IMR-90 (cell line): Measurements from ENCODE around the gene KCNQ1. TPM values are rescaled to one million over a fixed set of nuclear protein-coding genes. Genes with fewer than 3 reads are reported as not detected.

Experiments
- ATAC-seq: fragments of 200-7000 bp; cut with Tn5 transposase; 2 replicates; pipeline ENCODE4 v1.9.1; 2020; ENCODE audit warnings: low read depth, mild to moderate bottlenecking, moderate library complexity
- BruUV-seq: library from RNA; stranded (reverse); fragments of 400-500 nt; replicated peaks from 2 replicates; lab custom pipeline; 2021; lab: Mats Ljungman, UMichigan
- CTCF ChIA-PET: fragments of 300-600 bp; formaldehyde crosslinking; extraction: SDS; loops from one replicate; lab custom pipeline; 2021; ENCODE audit warnings: antibody characterized with exemption; lab: Yijun Ruan, JAX
- POLR2A ChIA-PET: fragments of 300-600 bp; sonication (Branson Sonifier 250); formaldehyde crosslinking; loops from one replicate; lab custom pipeline; 2022; ENCODE audit warnings: antibody characterized with exemption; ENCODE audit not compliant: unreplicated experiment; lab: Charles Lee
- DNase-seq: peaks from one replicate; pipeline ENCODE4 v3.0.0; 2013
- H2AFZ ChIP-seq: replicated peaks from 2 replicates; pipeline ENCODE3; 2013; ENCODE audit warnings: low read length, mild to moderate bottlenecking; ENCODE audit not compliant: poor library complexity
- H2AK5ac ChIP-seq: 2 replicates; pipeline ENCODE4 v1.6.1; 2013; ENCODE audit warnings: low read depth, low read length, inconsistent platforms
- H2AK9ac ChIP-seq: replicated peaks from 2 replicates; pipeline ENCODE3; 2013; ENCODE audit warnings: mild to moderate bottlenecking, low read depth, low read length, moderate library complexity; ENCODE audit not compliant: poor library complexity
- H2BK120ac ChIP-seq: 2 replicates; pipeline ENCODE4 v1.6.1; 2013; ENCODE audit warnings: low read depth, low read length, inconsistent platforms
- H2BK15ac ChIP-seq: 3 replicates; pipeline ENCODE4 v1.6.1; 2013; ENCODE audit warnings: low read depth, low read length, inconsistent platforms
- H2BK20ac ChIP-seq: 2 replicates; pipeline ENCODE4 v1.6.1; 2013; ENCODE audit warnings: low read depth, mild to moderate bottlenecking, inconsistent platforms, low read length, moderate library complexity
- H2BK5ac ChIP-seq: 2 replicates; pipeline ENCODE4 v1.6.1; 2013; ENCODE audit warnings: mild to moderate bottlenecking, low read depth, low read length, inconsistent platforms; ENCODE audit not compliant: poor library complexity, severe bottlenecking
- H3K14ac ChIP-seq: replicated peaks from 2 replicates; pipeline ENCODE4 v1.6.1; 2013; ENCODE audit warnings: low read depth, low read length, inconsistent platforms
- H3K18ac ChIP-seq: 2 replicates; pipeline ENCODE4 v1.6.1; 2013; ENCODE audit warnings: low read depth, low read length, control low read depth
- H3K23ac ChIP-seq: 2 replicates; pipeline ENCODE4 v1.6.1; 2013; ENCODE audit warnings: low read depth, low read length, inconsistent platforms
- H3K27ac ChIP-seq: 2 replicates; pipeline ENCODE4 v1.5.1; 2013; ENCODE audit warnings: mild to moderate bottlenecking, control low read depth, low read length; ENCODE audit not compliant: insufficient read depth
- H3K27me3 ChIP-seq: 2 replicates; pipeline ENCODE4 v1.6.1; 2013; ENCODE audit warnings: low read length; ENCODE audit not compliant: control insufficient read depth, insufficient read depth
- H3K36me3 ChIP-seq: 2 replicates; pipeline ENCODE4 v1.6.1; 2013; ENCODE audit warnings: low read length, mixed read lengths; ENCODE audit not compliant: control insufficient read depth, insufficient read depth
- H3K4ac ChIP-seq: 2 replicates; pipeline ENCODE4 v1.6.1; 2013; ENCODE audit warnings: low read depth, low read length, inconsistent platforms
- H3K4me1 ChIP-seq: 2 replicates; pipeline ENCODE4 v1.6.1; 2013; ENCODE audit warnings: low read length, mixed read lengths; ENCODE audit not compliant: control insufficient read depth, insufficient read depth
- H3K4me2 ChIP-seq: 2 replicates; pipeline ENCODE4 v1.6.1; 2013; ENCODE audit warnings: low read depth, mild to moderate bottlenecking, control low read depth, low read length, moderate library complexity
- H3K4me3 ChIP-seq: 2 replicates; pipeline ENCODE4 v1.5.1; 2013; ENCODE audit warnings: low read depth, mild to moderate bottlenecking, control low read depth, low read length, moderate library complexity; ENCODE audit not compliant: insufficient read depth
- H3K56ac ChIP-seq: 2 replicates; pipeline ENCODE4 v1.6.1; 2013; ENCODE audit warnings: low read length, inconsistent platforms; ENCODE audit not compliant: insufficient read depth; ENCODE audit errors: extremely low read depth
- H3K79me1 ChIP-seq, 2 experiments: 2 replicates each; pipeline ENCODE4 v1.6.1; 2013; ENCODE audit warnings: low read length in 2 of 2, inconsistent platforms in 1 of 2, low read depth in 1 of 2
- H3K9ac ChIP-seq: 2 replicates; pipeline ENCODE4 v1.6.1; 2013; ENCODE audit warnings: low read depth, low read length, control low read depth
- H3K9me1 ChIP-seq: 2 replicates; pipeline ENCODE4 v1.6.1; 2013; ENCODE audit warnings: low read length, inconsistent platforms; ENCODE audit not compliant: insufficient read depth
- H3K9me3 ChIP-seq: 2 replicates; pipeline ENCODE4 v1.6.1; 2013; ENCODE audit warnings: low read length; ENCODE audit not compliant: control insufficient read depth, insufficient read depth
- H4K20me1 ChIP-seq: 2 replicates; pipeline ENCODE4 v1.6.1; 2013; ENCODE audit warnings: low read length, inconsistent platforms; ENCODE audit not compliant: insufficient read depth
- H4K5ac ChIP-seq: 2 replicates; pipeline ENCODE4 v1.6.1; 2013; ENCODE audit warnings: mild to moderate bottlenecking, low read depth, low read length, control low read depth
- H4K8ac ChIP-seq, 2 experiments: 2 replicates each; pipeline ENCODE4 v1.6.1; 2013; ENCODE audit warnings: low read depth in 2 of 2, low read length in 2 of 2, control low read depth in 1 of 2, inconsistent platforms in 1 of 2
- H4K91ac ChIP-seq: 2 replicates; pipeline ENCODE4 v1.6.1; 2013; ENCODE audit warnings: low read depth, low read length, inconsistent platforms; ENCODE audit not compliant: insufficient read depth
- BHLHE40 ChIP-seq: fragments of 150-350 bp; IDR thresholded peaks from 2 replicates; pipeline ENCODE4 v1.6.1; 2016; ENCODE audit warnings: mild to moderate bottlenecking, low read depth, low read length
- CEBPB ChIP-seq: IDR thresholded peaks from 2 replicates; pipeline ENCODE4 v1.6.1; 2012; ENCODE audit warnings: low read depth, low read length, improper control_type of control experiment
- CHD1 ChIP-seq: IDR thresholded peaks from 2 replicates; pipeline ENCODE4 v1.6.1; 2012; ENCODE audit warnings: low read depth, low read length, improper control_type of control experiment
- CTCF ChIP-seq: conservative IDR thresholded peaks from 2 replicates; pipeline ENCODE4 v1.5.1; 2012; ENCODE audit warnings: mild to moderate bottlenecking, low read depth, low read length, improper control_type of control experiment
- ELK1 ChIP-seq: fragments of 150-350 bp; IDR thresholded peaks from 2 replicates; pipeline ENCODE4 v1.6.1; 2016; ENCODE audit warnings: low read depth, mild to moderate bottlenecking, low read length, moderate library complexity, borderline replicate concordance
- FOS ChIP-seq: fragments of 150-350 bp; IDR thresholded peaks from 2 replicates; pipeline ENCODE4 v1.6.1; 2016; ENCODE audit warnings: low read depth, low read length
- MAFK ChIP-seq: IDR thresholded peaks from 2 replicates; pipeline ENCODE4 v1.6.1; 2012; ENCODE audit warnings: low read depth, low read length, improper control_type of control experiment
- MAZ ChIP-seq: IDR thresholded peaks from 2 replicates; pipeline ENCODE4 v1.6.1; 2012; ENCODE audit warnings: low read depth, mild to moderate bottlenecking, low read length, improper control_type of control experiment, moderate library complexity, borderline replicate concordance
- MXI1 ChIP-seq: IDR thresholded peaks from 2 replicates; pipeline ENCODE4 v1.6.1; 2012; ENCODE audit warnings: low read depth, mild to moderate bottlenecking, low read length, moderate library complexity, borderline replicate concordance
- NFE2L2 ChIP-seq: fragments of 150-350 bp; IDR thresholded peaks from 2 replicates; pipeline ENCODE4 v1.6.1; 2016; ENCODE audit warnings: low read depth, mild to moderate bottlenecking, low read length
- POLR2A ChIP-seq: IDR thresholded peaks from 2 replicates; pipeline ENCODE4 v1.6.1; 2012; ENCODE audit warnings: mild to moderate bottlenecking, low read depth, low read length
- RAD21 ChIP-seq: IDR thresholded peaks from 2 replicates; pipeline ENCODE4 v1.6.1; 2012; ENCODE audit warnings: low read length, improper control_type of control experiment
- RCOR1 ChIP-seq: IDR thresholded peaks from 2 replicates; pipeline ENCODE4 v1.6.1; 2012; ENCODE audit warnings: mild to moderate bottlenecking, low read length, improper control_type of control experiment; ENCODE audit not compliant: insufficient replicate concordance
- RFX5 ChIP-seq: IDR thresholded peaks from 2 replicates; pipeline ENCODE4 v1.8.0; 2012; ENCODE audit warnings: low read depth, mild to moderate bottlenecking, low read length, moderate library complexity
- SMC3 ChIP-seq: fragments of 150-350 bp; IDR thresholded peaks from 2 replicates; pipeline ENCODE4 v1.6.1; 2016; ENCODE audit warnings: low read depth, mild to moderate bottlenecking, antibody characterized with exemption, low read length, moderate library complexity
- USF2 ChIP-seq: fragments of 150-350 bp; IDR thresholded peaks from 2 replicates; pipeline ENCODE4 v1.6.1; 2017; ENCODE audit warnings: mild to moderate bottlenecking, antibody characterized with exemption, low read length, low read depth
- WGBS, 2 experiments: methylation state at CpG; one replicate each; pipeline versions ENCODE4 v1.1.5 to v1.1.7; 2013; ENCODE audit warnings: missing lambda C conversion rate in 2 of 2; ENCODE audit not compliant: insufficient read length in 1 of 2; ENCODE audit errors: extremely low coverage in 2 of 2; 5-methylcytosine and 5-hydroxymethylcytosine counted together
- dilution Hi-C: fragments of 300-500 bp; cut with HindIII; formaldehyde crosslinking; loops from one replicate; pipeline ENCODE4 v1.14.3; 2018; ENCODE audit warnings: low sequenced_read_pairs; ENCODE audit not compliant: unreplicated experiment
- in situ Hi-C: fragments of 300-500 bp; cut with MboI; formaldehyde crosslinking; loops from 3 replicates; pipeline ENCODE4 v1.14.3; 2019; ENCODE audit warnings: low sequenced_read_pairs, inconsistent platforms, mixed read lengths
- intact Hi-C: fragments of 100-400 bp; cut with micrococcal nuclease; formaldehyde crosslinking; loops from 2 replicates; pipeline ENCODE4 v1.10.0; 2022
- polyA plus RNA-seq, 3 experiments: library from polyadenylated mRNA; depleted of rRNA; stranded (reverse); fragments of >200 nt; gene quantifications; 2 replicates each; pipeline ENCODE4 v1.2.3, GENCODE V29; 2012; ENCODE audit warnings: low replicate concordance in 1 of 3
- total RNA-seq: library from RNA; depleted of rRNA; stranded (reverse); fragments of >200 nt; gene quantifications from 2 replicates; pipeline ENCODE4 v1.2.3, GENCODE V29; 2012

The KCNQ1 gene
- total and polyA plus RNA-seq, 2 of the 4 experiments (the other 2 are of a cell fraction) = 0.07 TPM; not detected in 1

- dilution Hi-C loops = no loop called here
- 45% methylated on average over 16 of the region's 31 CpGs; no CpG with 5 or more reads in 1 of the 2 experiments for WGBS, 2 experiments
- in situ Hi-C loops = loop anchor here (5.0 kb wide), 1 partner anchor 178 kb away; no protein-coding TSS in a partner anchor
Measured at GRCh38 chr11:2699185-2699530, 254.3 kb downstream of the KCNQ1 start.

More at GRCh38 chr11:2699185-2699530, 254.3 kb downstream of the KCNQ1 start:
- Histone ChIP-seq H3K79me1 (peaks cover 0 to 22% of the 10 kb centered on the region in 2 experiments; a peak in 3 of 4 replicates), H3K14ac (peak overlapping the region; percentile 80), H4K5ac (no peak overlapping the region; the same call in 1 of the 2 replicates), H3K27me3 (peaks cover 1% of the 10 kb centered on the region; the same call in 1 of the 2 replicates), H4K91ac (no peak overlapping the region), H2AK9ac (peak overlapping the region; percentile 85), H2BK20ac (no peak overlapping the region), H4K20me1 (peaks cover 48% of the 10 kb centered on the region), H3K9me3 (no peaks in the 10 kb centered on the region; the same call in 1 of the 2 replicates), H3K27ac (peak overlapping the region; percentile 73), H2BK15ac (no peak overlapping the region), H3K4me2 (peak overlapping the region; percentile 93), H2BK120ac (no peak overlapping the region), H3K4me3 (peak overlapping the region; percentile 71), H3K9ac (peak overlapping the region; percentile 75), H3K18ac (no peak overlapping the region), H4K8ac (no peak overlapping the region), H3K56ac (peak overlapping the region; percentile 67; the same call in 1 of the 2 replicates), H3K36me3 (0 out of 2 replicates have a peak, but pooled peaks cover 1% of the 10 kb centered on the region), H2BK5ac (no peak overlapping the region), H2AFZ (peak overlapping the region; percentile 67), H3K4ac (peak overlapping the region; percentile 31), H3K23ac (peak overlapping the region; percentile 80), H3K4me1 (peaks cover 5% of the 10 kb centered on the region), H2AK5ac (peak overlapping the region; percentile 50), H3K9me1 (0 out of 2 replicates have a peak, but pooled peaks cover under 1% of the 10 kb centered on the region)
- no peak for TF ChIP-seq RCOR1
- TF ChIP-seq BHLHE40 = no peak
- no peak for TF ChIP-seq CEBPB
- no peak for TF ChIP-seq RAD21
- TF ChIP-seq ELK1 = no peak
- no peak for TF ChIP-seq MXI1
- TF ChIP-seq POLR2A = no peak
- TF ChIP-seq FOS = no peak
- TF ChIP-seq USF2 = no peak
- no peak for TF ChIP-seq RFX5
- TF ChIP-seq CTCF = no peak
- no peak for TF ChIP-seq MAZ
- no peak for TF ChIP-seq CHD1
- TF ChIP-seq SMC3 = no peak
- no peak for TF ChIP-seq NFE2L2
- TF ChIP-seq MAFK = no peak
- peak; percentile 10 for ATAC-seq
- CTCF ChIA-PET = no interaction called here
- POLR2A ChIA-PET = interaction anchor here (0.9 kb wide), 1 partner anchor 9 kb away, joined by 4 read pairs; no protein-coding TSS in a partner anchor
- peak; percentile 9 for DNase-seq
- no TSS peak for BruUV-seq
- intact Hi-C loops = loop anchor here (2.0 kb wide), 1 partner anchor 166 kb away; no protein-coding TSS in a partner anchor
